ENCODE data around the gene TXNL4A.
"Not testable (repeated sequence)": the region's sequence is repeated elsewhere in the genome, so short reads cannot be mapped to it uniquely, and the experiment has no call there.

The TXNL4A gene

GRCh38 chr18:79963658-79964329 is 24.6 kb downstream of the TXNL4A start:
- DNase-seq, result no peak

- DNase-seq, result peak; percentile 53
Measured at GRCh38 chr18:79962835-79963657, 25.3 kb downstream of the TXNL4A start.

- DNase-seq, result no peak
Measured at GRCh38 chr18:79962311-79962710, 26.1 kb downstream of the TXNL4A start.

DNA sequence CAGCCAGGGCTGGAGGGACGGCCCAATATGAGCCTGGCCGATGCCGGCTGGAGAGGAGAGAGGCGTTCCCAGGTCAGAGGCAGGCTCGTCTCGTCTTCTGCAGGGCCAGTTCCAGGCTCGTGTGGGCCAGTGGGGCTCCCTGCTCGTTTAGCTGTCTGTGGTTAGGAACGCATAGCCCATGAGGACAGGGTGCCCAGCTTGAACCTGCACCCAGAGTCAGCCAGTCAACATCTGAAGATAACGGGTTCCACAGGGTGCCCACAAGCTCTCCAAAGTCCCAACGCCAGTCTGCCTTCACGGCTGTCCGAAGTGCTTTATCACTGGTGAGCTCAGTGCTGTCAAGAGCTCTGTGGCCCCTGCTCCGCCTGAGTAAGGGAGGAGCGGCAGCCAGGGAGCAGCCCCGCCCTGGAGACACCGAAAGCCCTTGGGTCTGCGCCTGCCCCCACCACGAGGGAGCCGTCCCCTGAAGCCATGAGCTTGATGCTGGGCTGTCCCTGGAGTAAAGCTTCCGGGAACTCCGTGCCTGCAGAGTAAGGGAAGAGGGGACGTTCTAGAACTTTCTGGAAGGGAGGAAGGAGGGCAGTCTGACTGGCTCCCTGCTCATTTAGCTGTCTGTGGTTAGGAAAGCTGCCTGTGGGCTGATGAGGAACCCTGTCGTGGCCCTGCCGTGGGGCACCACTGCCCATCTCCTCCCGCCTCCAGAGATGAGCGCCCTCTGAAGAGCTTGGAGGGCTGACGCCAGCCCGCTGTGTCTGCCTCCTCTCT is 26.7 kb downstream of the TXNL4A start:
- DNase-seq, result no peak

GRCh38 chr18:79960921-79961526 is 27.3 kb downstream of the TXNL4A start:
- DNase-seq, result no peak

DNA sequence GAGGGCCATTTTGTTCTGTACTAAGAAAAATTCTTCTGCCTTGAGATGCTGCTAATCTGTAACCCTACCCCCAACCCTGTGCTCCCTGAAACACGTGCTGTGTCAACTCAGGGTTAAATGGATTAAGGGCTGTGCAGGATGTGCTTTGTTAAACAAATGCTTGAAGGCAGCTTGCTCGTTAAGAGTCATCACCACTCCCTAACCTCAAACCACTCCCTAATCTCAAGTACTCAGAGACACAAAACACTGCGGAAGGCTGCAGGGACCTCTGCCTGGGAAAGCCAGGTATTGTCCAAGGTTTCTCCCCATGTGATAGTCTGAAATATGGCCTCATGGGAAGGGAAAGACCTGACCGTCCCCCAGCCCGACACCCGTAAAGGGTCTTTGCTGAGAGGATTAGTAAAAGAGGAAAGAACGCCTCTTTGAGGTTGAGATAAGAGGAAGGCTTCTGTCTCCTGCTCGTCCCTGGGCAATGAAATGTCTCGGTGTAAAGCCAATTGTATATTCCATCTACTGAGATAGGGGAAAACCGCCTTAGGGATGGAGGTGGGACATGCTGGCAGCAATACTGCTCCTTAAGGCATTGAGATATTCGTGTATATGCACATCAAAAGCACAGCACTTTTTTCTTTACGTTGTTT is 28.1 kb downstream of the TXNL4A start:
- DNase-seq, result not testable (repeated sequence)

DNA sequence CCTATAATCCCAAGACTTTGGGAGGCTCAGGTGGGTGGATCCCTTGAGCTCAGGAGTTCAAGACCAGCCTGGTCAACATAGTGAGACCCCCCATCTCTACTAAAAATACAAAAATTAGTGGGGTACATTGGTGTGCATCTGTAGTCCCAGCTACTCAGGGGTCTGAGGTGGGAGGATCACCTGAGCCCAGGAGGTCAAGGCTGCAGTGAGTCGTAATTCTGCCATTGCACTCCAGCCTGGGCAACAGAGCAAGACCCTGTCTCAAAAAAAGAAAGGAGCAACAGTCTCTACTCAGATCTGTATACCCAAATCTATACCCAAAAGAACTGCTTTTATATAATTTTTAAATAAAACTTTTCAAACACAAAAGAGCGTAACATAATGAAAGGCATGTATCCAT is 29.4 kb downstream of the TXNL4A start:
- no peak for DNase-seq

- DNase-seq, result no peak
Measured at GRCh38 chr18:79956276-79956675, 32.1 kb downstream of the TXNL4A start.

DNA sequence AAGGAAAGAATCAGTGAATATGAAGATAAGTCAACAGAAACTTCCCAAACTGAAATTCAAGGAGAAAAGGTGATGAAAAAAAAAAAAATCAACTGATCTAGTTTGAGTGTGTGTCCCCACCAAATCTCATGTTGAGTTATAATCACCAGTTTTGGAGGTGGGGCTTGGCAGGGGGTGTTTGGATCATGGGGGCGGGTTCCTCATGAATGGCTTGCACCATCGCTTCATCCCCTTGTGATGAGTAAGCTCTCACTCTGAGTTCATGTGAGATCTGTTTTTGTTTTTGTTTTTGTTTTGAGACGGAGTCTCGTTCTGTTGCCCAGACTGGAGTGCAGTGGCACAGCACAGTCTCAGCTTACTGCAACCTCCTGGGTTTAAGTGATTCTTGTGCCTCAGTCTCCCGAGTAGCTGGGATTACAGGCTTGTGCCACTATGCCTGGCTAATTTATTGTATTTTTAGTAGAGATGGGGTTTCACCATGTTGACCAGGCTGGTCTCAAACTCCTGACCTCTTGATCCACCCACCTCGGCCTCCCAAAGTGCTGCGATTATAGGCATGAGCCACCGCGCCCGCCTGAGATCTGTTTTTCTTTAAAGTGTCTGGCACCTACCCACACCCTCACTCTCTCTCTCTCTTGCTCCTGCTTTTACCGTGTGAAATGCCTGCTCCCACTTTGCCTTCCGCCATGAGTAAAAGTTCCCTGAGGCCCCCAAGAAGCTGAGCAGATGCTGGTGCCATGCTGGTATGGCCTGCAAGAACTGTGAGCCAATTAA is 32.9 kb downstream of the TXNL4A start:
- no peak for DNase-seq

DNA sequence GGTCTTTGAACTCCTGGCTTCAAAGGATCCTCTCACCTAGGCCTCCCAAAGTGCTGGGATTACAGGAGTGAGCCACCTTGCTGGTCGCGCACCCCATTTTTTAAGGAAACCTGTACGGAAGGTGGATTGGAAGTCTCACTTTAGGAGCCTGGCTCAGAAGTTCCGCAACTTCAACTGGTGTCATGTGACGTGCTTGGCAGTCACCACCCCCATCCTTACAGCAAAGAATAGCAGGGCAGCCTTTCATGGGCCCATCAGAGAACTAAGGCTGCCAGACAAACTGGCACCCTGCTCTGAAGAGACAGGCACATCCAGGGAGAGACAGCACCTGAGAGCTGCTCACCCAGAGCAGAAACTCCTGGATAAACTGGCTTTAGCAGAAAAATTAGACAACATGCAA is 33.6 kb downstream of the TXNL4A start:
- DNase-seq, result no peak

GRCh38 chr18:79953971-79954651 is 34.3 kb downstream of the TXNL4A start:
- DNase-seq, result no peak

GRCh38 chr18:79952996-79953559 is 35.3 kb downstream of the TXNL4A start:
- DNase-seq, result no peak

DNA sequence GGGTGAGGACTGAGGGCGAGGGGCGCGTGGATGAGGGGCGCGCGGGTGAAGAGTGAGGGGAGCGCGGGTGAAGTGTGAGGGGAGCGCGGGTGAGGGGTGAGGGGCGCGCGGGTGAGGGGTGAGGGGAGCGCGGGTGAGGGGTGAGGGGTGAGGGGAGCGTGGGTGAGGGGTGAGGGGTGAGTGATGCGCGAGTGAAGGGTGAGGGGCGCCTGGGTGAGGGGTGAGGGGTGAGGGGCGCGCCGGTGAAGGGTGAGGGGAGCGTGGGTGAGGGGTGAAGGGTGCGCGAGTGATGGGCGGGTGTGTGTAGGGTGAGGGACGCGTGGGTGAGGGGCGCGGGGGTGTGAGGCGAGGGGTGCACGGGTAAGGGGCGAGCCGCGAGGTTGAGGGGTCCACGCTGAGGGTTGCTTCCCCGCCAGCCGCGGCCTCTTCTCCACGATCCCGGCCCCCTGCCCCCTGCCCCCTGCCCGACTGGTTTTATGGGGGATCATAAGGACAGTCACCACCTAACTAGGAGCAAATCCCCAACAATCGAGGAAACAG is 35.8 kb downstream of the TXNL4A start:
- DNase-seq, result no peak

DNA sequence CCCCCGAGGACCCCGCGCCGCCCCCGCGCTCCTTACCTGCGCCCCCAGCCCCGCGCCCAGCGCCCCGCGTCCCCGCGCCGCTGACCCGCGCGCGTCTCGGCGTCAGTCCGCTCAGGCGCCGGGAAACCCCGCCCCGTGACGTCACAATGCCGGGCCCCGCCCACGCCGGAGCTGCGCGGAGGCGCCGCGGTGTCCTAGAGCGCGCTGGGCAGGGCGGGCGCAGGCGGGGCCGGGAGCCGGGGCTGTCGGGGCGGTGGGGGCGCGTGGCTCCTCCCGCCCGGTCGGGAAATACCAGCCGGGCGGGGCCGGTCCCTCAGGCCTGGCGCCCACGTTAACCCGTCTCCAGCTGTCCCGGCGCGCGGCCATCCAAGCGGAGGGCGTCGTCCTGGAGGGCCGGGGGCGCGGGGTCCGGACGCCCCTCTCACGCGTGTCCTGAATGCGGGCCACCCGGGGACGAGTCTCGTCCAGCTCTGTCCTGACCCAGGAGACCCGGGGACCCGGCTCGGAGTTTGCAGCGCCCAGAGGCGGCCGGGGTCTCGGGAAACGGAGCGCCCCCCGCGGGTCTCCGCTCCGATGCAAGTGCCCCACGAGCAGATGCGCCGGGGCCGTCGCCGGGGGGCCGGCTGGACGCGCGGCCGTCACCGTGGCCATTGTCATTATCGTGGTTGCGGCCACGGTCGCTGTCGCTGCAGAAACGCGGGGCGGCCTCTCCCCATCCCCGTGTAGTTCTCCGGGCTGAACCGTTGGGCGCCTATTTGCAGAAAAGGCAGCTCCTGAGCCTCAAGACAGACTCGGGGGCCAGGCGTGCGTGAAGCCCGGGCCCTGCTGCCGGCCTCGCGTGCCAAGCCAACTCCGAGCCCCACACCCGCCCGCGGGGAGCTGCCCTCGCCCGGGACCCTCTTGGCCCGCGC is 36.6 kb downstream of the TXNL4A start, which contains the start of gene SLC66A2:
Gene SLC66A2 (minus strand): TSS at position 109 of the 911 bp plus-strand sequence. CDS start 727 bp downstream, outside the sequence.
- peak; percentile 92 for DNase-seq

DNA sequence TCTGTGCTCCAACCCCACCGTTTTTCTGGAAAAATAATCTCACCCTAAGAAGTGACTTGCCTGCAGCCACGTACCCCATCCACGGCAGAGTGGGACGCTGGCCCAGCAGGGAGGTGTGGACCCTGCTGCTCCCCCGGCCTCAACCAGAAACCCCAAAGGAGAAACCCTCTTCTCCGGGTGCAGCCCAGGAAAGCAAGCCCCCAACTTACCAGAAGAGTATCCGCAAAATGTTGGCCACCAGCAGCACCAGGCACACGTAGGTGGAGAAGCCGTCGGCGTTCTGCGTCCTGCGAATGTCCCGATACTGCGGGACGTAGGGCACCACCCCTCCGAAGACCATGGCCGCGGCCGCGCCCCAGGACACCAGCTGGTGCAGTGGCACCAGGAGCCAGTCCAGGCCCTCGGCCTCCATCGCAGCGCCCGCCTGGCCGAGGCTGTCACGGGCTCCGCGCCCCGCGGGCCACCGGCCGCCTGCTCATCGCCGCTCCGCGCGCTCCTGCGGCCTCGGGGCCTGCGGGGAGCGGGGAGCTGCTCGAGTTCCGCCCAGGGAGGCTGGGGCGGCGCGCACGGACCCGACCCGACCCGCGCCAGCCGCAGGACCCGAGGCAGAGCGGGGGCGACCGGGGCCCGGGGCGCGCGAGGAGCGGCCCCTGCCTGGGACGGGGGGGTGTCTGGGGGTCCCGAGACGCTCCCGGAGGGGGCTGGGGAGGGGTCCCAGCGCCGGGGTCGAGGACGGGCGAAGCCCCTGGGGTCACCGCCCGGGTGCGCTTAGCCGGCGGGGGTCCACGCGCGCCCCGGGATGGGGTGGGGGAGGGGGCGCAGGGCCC is 37.6 kb downstream of the TXNL4A start:
- no peak for DNase-seq

- DNase-seq, result peak; percentile 55
Measured at GRCh38 chr18:79949697-79950487, 38.5 kb downstream of the TXNL4A start.

GRCh38 chr18:79948719-79949411 is 39.5 kb downstream of the TXNL4A start:
- DNase-seq, result no peak
